Sigmoid colon (tissue), 7 donors: ENCODE measurements around the gene A3GALT2. TPM values are rescaled to one million over a fixed set of nuclear protein-coding genes. Genes with fewer than 3 reads are reported as not detected.

Source experiments
- DNase-seq: peaks from one replicate; pipeline ENCODE4 v3.0.0-alpha.2; 2019
- H3K27ac ChIP-seq, 4 donors: fragments of 200-600 bp; sonication (generic); one replicate each; pipeline ENCODE4 v1.5.1; 2016 to 2019; ENCODE audit warnings: mild to moderate bottlenecking in 1 of 4
- H3K27me3 ChIP-seq, 3 donors: fragments of 200-600 bp; sonication (generic); one replicate each; pipeline ENCODE4 v1.5.1; 2019; ENCODE audit warnings: mild to moderate bottlenecking in 1 of 3
- H3K36me3 ChIP-seq, 4 donors: fragments of 200-600 bp; sonication (generic); one replicate each; pipeline ENCODE4 v1.5.1; 2016 to 2019
- H3K4me1 ChIP-seq, 4 donors: fragments of 200-600 bp; sonication (generic); one replicate each; pipeline ENCODE4 v1.5.1; 2017 to 2019
- H3K4me3 ChIP-seq, 4 donors: fragments of 200-600 bp; sonication (generic); one replicate each; pipeline ENCODE4 v1.5.1; 2017 to 2019; ENCODE audit warnings: mild to moderate bottlenecking in 2 of 4, moderate library complexity in 1 of 4
- H3K9me3 ChIP-seq, 4 donors: fragments of 200-600 bp in 3 of 4; sonication (generic) in 3 of 4; one replicate each; pipeline versions ENCODE4 v1.5.1 to v1.6.1; 2013 to 2019
- CTCF ChIP-seq, 4 experiments: fragments of 450-650 bp in 3 of 4; fragments of 200-600 bp in 1 of 4; IDR thresholded peaks; one replicate each; pipeline ENCODE4 v1.5.1; 2016 to 2019; ENCODE audit warnings: antibody characterized with exemption in 4 of 4, mild to moderate bottlenecking in 3 of 4, moderate library complexity in 2 of 4
- EP300 ChIP-seq, 4 donors: sonication (generic); formaldehyde crosslinking; IDR thresholded peaks; one replicate each; pipeline ENCODE4 v1.6.1; 2017; ENCODE audit warnings: antibody characterized with exemption in 4 of 4
- POLR2A ChIP-seq, 2 donors: fragments of 450-650 bp; IDR thresholded peaks; one replicate each; pipeline ENCODE4 v1.6.1; 2016; ENCODE audit warnings: antibody characterized with exemption in 2 of 2, mild to moderate bottlenecking in 2 of 2, moderate library complexity in 2 of 2
- POLR2AphosphoS5 ChIP-seq, 4 donors: sonication (generic); formaldehyde crosslinking; IDR thresholded peaks; one replicate each; pipeline ENCODE4 v1.6.1; 2017; ENCODE audit warnings: antibody characterized with exemption in 4 of 4
- WGBS, 2 donors: extraction: QIAGEN DNeasy Blood & Tissue Kit; methylation state at CpG; one replicate each; pipeline ENCODE4 v1.1.7; 2013; 5-methylcytosine and 5-hydroxymethylcytosine counted together
- intact Hi-C: fragments of 100-400 bp; cut with DNase I; formaldehyde crosslinking; loops from one replicate; pipeline ENCODE4 v1.15.1; 2023
- polyA plus RNA-seq, 3 donors: library from polyadenylated mRNA; stranded (reverse); fragments of 200-250 nt; gene quantifications; one replicate each; pipeline ENCODE4 v1.2.3, GENCODE V29; 2013
- total RNA-seq, 4 donors: library from RNA; depleted of rRNA; stranded (reverse); fragments of >200 nt; gene quantifications; one replicate each; pipeline ENCODE4 v1.1.0, GENCODE V29; 2016
- donor health status: healthy with polysubstance abuse.
- donor health status: Bipolar disorder and iron deficiency.
- donor health status: healthy.

The A3GALT2 gene
- total and polyA plus RNA-seq, 7 donors: not detected

GRCh38 chr1:33338440-33339211 is 17.7 kb upstream of the A3GALT2 start:
- Histone ChIP-seq H3K27ac (peak overlapping the region; percentile 79 to 100 (median 98)), H3K4me1 (peaks cover 0 to 100% (median 99%) of the 10 kb centered on the region in 4 donors), H3K4me3 (peak overlapping the region in 2 of 4 donors; percentile 4 to 12), H3K9me3 (no peaks in the 10 kb centered on the region), H3K36me3 (peaks cover 0 to 10% (median 0%) of the 10 kb centered on the region in 4 donors), H3K27me3 (no peaks in the 10 kb centered on the region)
- intact Hi-C loops: no loop called here
- 61 to 66% methylated on average over 14 of the region's 14 CpGs for WGBS, 2 donors
- TF ChIP-seq CTCF (IDR thresholded peaks at IDR 0.05) (no peak), EP300 (IDR thresholded peaks at IDR 0.05) (peak in 3 of 4 donors; percentile 73 to 91 (median 78)), POLR2AphosphoS5 (IDR thresholded peaks at IDR 0.05) (peak; percentile 69 to 88 (median 81)), POLR2A (IDR thresholded peaks at IDR 0.05) (peak in 1 of 2 donors; percentile 31)
- peak; percentile 89 for DNase-seq

- Histone ChIP-seq H3K36me3 (peaks cover 0 to 14% (median 2%) of the 10 kb centered on the region in 4 donors), H3K4me1 (peaks cover 0 to 100% (median 99%) of the 10 kb centered on the region in 4 donors), H3K4me3 (peak overlapping the region in 1 of 4 donors; percentile 4), H3K9me3 (no peaks in the 10 kb centered on the region), H3K27ac (peak overlapping the region; percentile 79 to 100 (median 98)), H3K27me3 (no peaks in the 10 kb centered on the region)
- DNase-seq: peak; percentile 70
- intact Hi-C loops: no loop called here
- whole genome bisulfite sequencing, 2 donors: 34 to 43% methylated on average over 1 of the region's 1 CpG
- TF ChIP-seq CTCF (IDR thresholded peaks at IDR 0.05): no peak
- peak in 1 of 4 donors; percentile 3 for TF ChIP-seq POLR2AphosphoS5 (IDR thresholded peaks at IDR 0.05)
These were observed 17.1 kb upstream of the A3GALT2 start for GRCh38 chr1:33338048-33338439.

- 80 to 95% methylated on average over 6 of the region's 6 CpGs for WGBS, 2 donors
- no peak overlapping the region for H3K4me3 ChIP-seq
These were observed 16.5 kb upstream of the A3GALT2 start for GRCh38 chr1:33337441-33337840.

GRCh38 chr1:33336580-33336979 is 15.7 kb upstream of the A3GALT2 start:
- no peak for TF ChIP-seq POLR2A (IDR thresholded peaks at IDR 0.05)
- peaks cover 7 to 25% (median 14%) of the 10 kb centered on the region in 4 donors for H3K36me3 ChIP-seq
- peaks cover 0 to 100% (median 99%) of the 10 kb centered on the region in 4 donors for H3K4me1 ChIP-seq
- H3K27ac ChIP-seq: peak overlapping the region; percentile 56 to 100 (median 98)
- no peaks in the 10 kb centered on the region for H3K27me3 ChIP-seq
- DNase-seq: no peak
- no peak overlapping the region for H3K4me3 ChIP-seq
- no peaks in the 10 kb centered on the region for H3K9me3 ChIP-seq
- WGBS, 2 donors: 72 to 89% methylated on average over 9 of the region's 9 CpGs
- intact Hi-C loops: no loop called here

More at GRCh38 chr1:33337441-33337840, 16.5 kb upstream of the A3GALT2 start:
- no peak for DNase-seq
- Histone ChIP-seq H3K27me3 (no peaks in the 10 kb centered on the region), H3K36me3 (peaks cover 0 to 16% (median 5%) of the 10 kb centered on the region in 4 donors), H3K27ac (peak overlapping the region; percentile 79 to 100 (median 98)), H3K4me1 (peaks cover 0 to 100% (median 99%) of the 10 kb centered on the region in 4 donors), H3K9me3 (no peaks in the 10 kb centered on the region)
- TF ChIP-seq POLR2A (IDR thresholded peaks at IDR 0.05) (no peak), POLR2AphosphoS5 (IDR thresholded peaks at IDR 0.05) (no peak), CTCF (IDR thresholded peaks at IDR 0.05) (no peak), EP300 (IDR thresholded peaks at IDR 0.05) (no peak)
- intact Hi-C loops: no loop called here

- H3K36me3 ChIP-seq: peaks cover 21 to 41% (median 28%) of the 10 kb centered on the region in 4 donors
- H3K27ac ChIP-seq: peak overlapping the region; percentile 56 to 100 (median 98)
- TF ChIP-seq EP300 (IDR thresholded peaks at IDR 0.05): no peak
- TF ChIP-seq POLR2AphosphoS5 (IDR thresholded peaks at IDR 0.05): peak in 2 of 4 donors; percentile 14 to 17
- no peak for TF ChIP-seq POLR2A (IDR thresholded peaks at IDR 0.05)
- 45 to 61% methylated on average over 4 of the region's 4 CpGs for WGBS, 2 donors
- intact Hi-C loops: no loop called here
- no peaks in the 10 kb centered on the region for H3K9me3 ChIP-seq
- H3K27me3 ChIP-seq: no peaks in the 10 kb centered on the region
- DNase-seq: no peak
- H3K4me1 ChIP-seq: peaks cover 0 to 92% (median 87%) of the 10 kb centered on the region in 4 donors
- no peak overlapping the region for H3K4me3 ChIP-seq
These were observed 14.1 kb upstream of the A3GALT2 start for GRCh38 chr1:33335020-33335419.
